ENCODE data around the gene INO80E.
"Not testable (repeated sequence)": the region's sequence is repeated elsewhere in the genome, so short reads cannot be mapped to it uniquely, and the experiment has no call there.

The INO80E gene, protein sequence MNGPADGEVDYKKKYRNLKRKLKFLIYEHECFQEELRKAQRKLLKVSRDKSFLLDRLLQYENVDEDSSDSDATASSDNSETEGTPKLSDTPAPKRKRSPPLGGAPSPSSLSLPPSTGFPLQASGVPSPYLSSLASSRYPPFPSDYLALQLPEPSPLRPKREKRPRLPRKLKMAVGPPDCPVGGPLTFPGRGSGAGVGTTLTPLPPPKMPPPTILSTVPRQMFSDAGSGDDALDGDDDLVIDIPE

DNA sequence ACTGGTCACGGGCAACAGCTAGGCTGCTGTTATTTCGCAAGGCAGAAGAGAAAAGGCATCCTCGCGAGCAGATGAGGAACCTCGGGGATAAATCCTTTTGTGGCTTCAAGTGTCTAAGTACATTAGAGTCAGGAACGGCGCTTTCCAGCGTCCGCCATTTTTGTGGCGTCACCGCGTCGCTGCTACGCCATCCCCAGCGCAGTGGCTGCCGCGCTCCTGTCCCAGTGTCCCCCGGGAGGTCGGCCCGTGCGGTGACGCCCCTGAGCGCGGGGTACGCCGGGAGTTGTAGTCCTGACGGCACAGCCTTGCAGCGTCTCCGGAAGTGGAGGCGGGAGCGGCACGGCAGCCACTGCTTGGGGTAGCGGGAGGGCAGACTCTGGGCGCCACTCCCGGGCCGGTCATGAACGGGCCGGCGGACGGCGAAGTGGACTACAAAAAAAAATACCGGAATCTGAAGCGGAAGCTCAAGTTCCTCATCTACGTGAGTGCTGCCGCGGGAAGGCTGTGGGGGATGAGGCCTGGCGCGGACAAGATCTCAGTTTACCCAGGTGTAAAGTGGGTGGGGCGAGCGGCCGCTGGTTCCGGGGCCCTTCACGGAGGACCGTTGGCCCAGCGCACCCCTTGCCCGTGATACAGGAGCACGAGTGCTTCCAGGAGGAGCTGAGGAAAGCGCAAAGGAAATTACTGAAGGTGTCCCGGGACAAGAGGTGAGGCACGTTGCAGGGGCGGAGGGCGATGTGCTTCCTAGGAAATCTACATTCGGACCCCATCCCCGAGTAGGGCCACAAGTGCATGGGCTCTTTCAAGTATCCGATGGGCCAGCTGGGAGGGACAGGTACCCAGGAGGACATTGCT, at the start of gene INO80E:
Gene INO80E, plus strand, starts transcription at position 331 of the 855 bp plus-strand sequence. Its CDS starts 70 bp downstream, at position 401.
- ChIA-PET POLR2A (interaction anchor here (1.1 kb wide), 1 partner anchor 23 kb away, joined by 3 read pairs; the partner anchor contains the start of gene TAOK2), CTCF (interaction anchor here (0.7 to 2.2 kb wide), 5 partner anchors 9 to 206 kb away, joined by 3 to 8 read pairs (median 4); partner anchors contain the start of genes KCTD13, KIF22 and TLCD3B)
- TF ChIP-seq, protein P1, sequence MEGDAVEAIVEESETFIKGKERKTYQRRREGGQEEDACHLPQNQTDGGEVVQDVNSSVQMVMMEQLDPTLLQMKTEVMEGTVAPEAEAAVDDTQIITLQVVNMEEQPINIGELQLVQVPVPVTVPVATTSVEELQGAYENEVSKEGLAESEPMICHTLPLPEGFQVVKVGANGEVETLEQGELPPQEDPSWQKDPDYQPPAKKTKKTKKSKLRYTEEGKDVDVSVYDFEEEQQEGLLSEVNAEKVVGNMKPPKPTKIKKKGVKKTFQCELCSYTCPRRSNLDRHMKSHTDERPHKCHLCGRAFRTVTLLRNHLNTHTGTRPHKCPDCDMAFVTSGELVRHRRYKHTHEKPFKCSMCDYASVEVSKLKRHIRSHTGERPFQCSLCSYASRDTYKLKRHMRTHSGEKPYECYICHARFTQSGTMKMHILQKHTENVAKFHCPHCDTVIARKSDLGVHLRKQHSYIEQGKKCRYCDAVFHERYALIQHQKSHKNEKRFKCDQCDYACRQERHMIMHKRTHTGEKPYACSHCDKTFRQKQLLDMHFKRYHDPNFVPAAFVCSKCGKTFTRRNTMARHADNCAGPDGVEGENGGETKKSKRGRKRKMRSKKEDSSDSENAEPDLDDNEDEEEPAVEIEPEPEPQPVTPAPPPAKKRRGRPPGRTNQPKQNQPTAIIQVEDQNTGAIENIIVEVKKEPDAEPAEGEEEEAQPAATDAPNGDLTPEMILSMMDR (IDR thresholded peaks at IDR 0.05; ENCODE audit: control extremely low read depth, extremely low read depth, low read depth, missing control alignments) = no peak
- DNase-seq (ENCODE audit: extremely low spot score) = peak; percentile 100

- ChIA-PET POLR2A (no interaction called here), CTCF (interaction anchor here (2.1 kb wide), 1 partner anchor 14 kb away, joined by 8 read pairs; the partner anchor contains the start of gene TMEM219)
- no peak for DNase-seq (ENCODE audit: extremely low spot score)
- TF ChIP-seq, protein P1 (IDR thresholded peaks at IDR 0.05; ENCODE audit: control extremely low read depth, extremely low read depth, low read depth, missing control alignments) = no peak
Measured at GRCh38 chr16:29947897-29948296, 48.1 kb upstream of the INO80E start.

DNA sequence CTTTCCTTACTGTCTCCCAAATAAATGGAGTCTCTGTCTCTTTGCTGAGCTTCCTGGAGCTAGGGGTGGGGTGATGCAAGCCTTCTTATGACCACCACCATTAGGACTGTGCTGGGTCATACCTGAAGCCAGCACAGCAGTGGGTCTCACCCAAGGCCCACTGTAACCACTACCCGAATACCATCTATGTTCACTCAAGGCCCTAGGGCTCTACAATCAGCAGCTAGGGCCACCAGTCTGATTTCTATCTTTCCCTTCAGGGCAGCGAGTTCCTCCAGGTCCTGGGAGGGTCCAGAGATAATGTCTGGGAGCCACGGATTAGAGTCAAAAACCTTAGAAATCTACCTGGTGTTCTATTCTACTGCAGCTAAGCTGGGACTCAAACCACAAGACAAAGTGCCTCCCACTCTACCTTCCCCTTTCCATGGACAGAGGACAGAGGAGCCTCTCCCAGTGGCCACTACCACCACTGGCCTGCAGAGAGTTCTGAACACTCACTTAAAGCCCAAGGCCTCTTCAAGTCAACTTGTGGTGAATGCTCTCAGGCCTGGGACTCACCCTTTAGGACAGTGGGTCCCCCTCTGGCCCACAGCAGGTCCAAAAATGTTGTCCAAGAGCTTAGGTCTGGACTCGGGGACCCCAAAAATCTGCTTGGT, 45.1 kb upstream of the INO80E start:
- POLR2A ChIA-PET = no interaction called here
- DNase-seq (ENCODE audit: extremely low spot score) = no peak
- TF ChIP-seq, protein P1 (IDR thresholded peaks at IDR 0.05; ENCODE audit: control extremely low read depth, extremely low read depth, low read depth, missing control alignments) = no peak
- CTCF ChIA-PET = no interaction called here

GRCh38 chr16:29951625-29952365, 44.2 kb upstream of the INO80E start:
- TF ChIP-seq, protein P1 (IDR thresholded peaks at IDR 0.05; ENCODE audit: control extremely low read depth, extremely low read depth, low read depth, missing control alignments) = no peak
- ChIA-PET POLR2A (interaction anchor here (0.6 kb wide), 1 partner anchor 71 kb away, joined by 3 read pairs; no protein-coding TSS in a partner anchor), CTCF (no interaction called here)
- DNase-seq (ENCODE audit: extremely low spot score) = no peak

DNA sequence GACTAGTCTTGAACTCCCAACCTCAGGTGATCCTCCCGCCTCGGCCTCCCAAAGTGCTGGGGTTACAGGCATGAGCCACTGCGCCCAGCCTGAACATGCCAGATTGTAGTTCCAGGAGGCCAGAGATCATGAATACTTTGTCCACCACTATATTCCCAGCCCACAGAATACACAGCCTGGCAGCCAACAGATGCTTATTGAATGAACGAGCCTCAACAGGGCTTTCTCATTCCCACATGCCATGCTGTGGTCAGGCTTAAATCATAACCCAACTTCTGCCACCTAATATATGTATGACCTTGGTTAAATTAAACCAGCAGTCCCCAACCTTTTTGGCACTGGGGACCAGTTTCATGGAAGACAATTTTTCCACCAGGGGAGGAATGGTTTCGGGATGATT, 37.3 kb upstream of the INO80E start:
- ChIA-PET CTCF (no interaction called here), POLR2A (no interaction called here)
- TF ChIP-seq, protein P1 (IDR thresholded peaks at IDR 0.05; ENCODE audit: control extremely low read depth, extremely low read depth, low read depth, missing control alignments) = no peak
- no peak for DNase-seq (ENCODE audit: extremely low spot score)

GRCh38 chr16:29959293-29959692, 36.7 kb upstream of the INO80E start:
- ChIA-PET POLR2A (no interaction called here), CTCF (no interaction called here)
- DNase-seq (ENCODE audit: extremely low spot score) = no peak
- TF ChIP-seq, protein P1 (IDR thresholded peaks at IDR 0.05; ENCODE audit: control extremely low read depth, extremely low read depth, low read depth, missing control alignments) = no peak

- CTCF ChIA-PET = interaction anchor here (1.2 to 3.6 kb wide), 3 partner anchors 12 to 72 kb away, joined by 3 to 32 read pairs (median 4); partner anchors contain the start of gene TAOK2
- DNase-seq (ENCODE audit: extremely low spot score); POLR2A ChIA-PET: not testable (repeated sequence)
Measured at GRCh38 chr16:29959821-29960220, 36.2 kb upstream of the INO80E start.

Measured in GM10248 (cell line).